ENCODE data around the gene SAPCD1. TPM values are rescaled to one million over a fixed set of nuclear protein-coding genes. Genes with fewer than 3 reads are reported as not detected.

Gene SAPCD1
- total and polyA plus RNA-seq, 4 donors: 0.59 to 2.6 (median 0.68) TPM; not detected in 1

GRCh38 chr6:31741815-31742214, 20.6 kb upstream of the SAPCD1 start:
- no peaks in the 10 kb centered on the region for H3K36me3 ChIP-seq (ENCODE audit: control insufficient read depth in 4 of 4, insufficient read depth in 3 of 4, low read depth in 1 of 4, low read length in 3 of 4)
- 87% methylated on average over 2 of the region's 2 CpGs for WGBS

GRCh38 chr6:31742894-31743293, 19.6 kb upstream of the SAPCD1 start:
- Histone ChIP-seq H3K4me1 (ENCODE audit: control insufficient read depth in 4 of 4, insufficient read depth in 4 of 4, low read length in 3 of 4) (peaks cover 11 to 25% (median 21%) of the 10 kb centered on the region in 4 donors), H3K27ac (ENCODE audit: low read depth in 1 of 2, low read length in 2 of 2) (no peak overlapping the region), H3K9me3 (ENCODE audit: control insufficient read depth in 4 of 4, low read length in 3 of 4) (no peaks in the 10 kb centered on the region), H3K27me3 (ENCODE audit: control insufficient read depth in 4 of 4, insufficient read depth in 4 of 4, low read length in 3 of 4) (no peaks in the 10 kb centered on the region), H3K36me3 (ENCODE audit: control insufficient read depth in 4 of 4, insufficient read depth in 3 of 4, low read depth in 1 of 4, low read length in 3 of 4) (no peaks in the 10 kb centered on the region), H3K4me3 (ENCODE audit: low read depth in 1 of 3, low read length in 3 of 3) (no peak overlapping the region), H3K9ac (ENCODE audit: low read depth in 1 of 2, low read length in 2 of 2) (no peak overlapping the region)
- TF ChIP-seq CTCF (IDR thresholded peaks at IDR 0.05; ENCODE audit: low read depth, low read length, missing input control) (no peak), EGR1 (IDR thresholded peaks at IDR 0.05; ENCODE audit: low read depth in 2 of 2) (no peak), YY1 (IDR thresholded peaks at IDR 0.05) (no peak), NR2F2 (IDR thresholded peaks at IDR 0.05) (no peak), FOXA2 (IDR thresholded peaks at IDR 0.05) (no peak), JUND (IDR thresholded peaks at IDR 0.05) (no peak), REST (IDR thresholded peaks at IDR 0.05) (no peak), GABPA (IDR thresholded peaks at IDR 0.05 in 1 of 2, conservative IDR thresholded peaks at IDR 0.05 in 1 of 2) (no peak), ZBTB33 (IDR thresholded peaks at IDR 0.05) (no peak), RXRA (IDR thresholded peaks at IDR 0.05) (no peak), HNF4G (IDR thresholded peaks at IDR 0.05) (no peak), ATF3 (IDR thresholded peaks at IDR 0.05) (no peak), RAD21 (IDR thresholded peaks at IDR 0.05) (no peak), SP1 (IDR thresholded peaks at IDR 0.05) (no peak), MAX (IDR thresholded peaks at IDR 0.05) (no peak), TAF1 (conservative IDR thresholded peaks at IDR 0.05) (no peak), FOXA1 (IDR thresholded peaks at IDR 0.05) (no peak)
- DNase-seq (ENCODE audit: low spot score): no peak
- WGBS: 93% methylated on average over 3 of the region's 3 CpGs

More at GRCh38 chr6:31741815-31742214, 20.6 kb upstream of the SAPCD1 start:
- H3K27me3 ChIP-seq (ENCODE audit: control insufficient read depth in 4 of 4, insufficient read depth in 4 of 4, low read length in 3 of 4): no peaks in the 10 kb centered on the region
- no peak overlapping the region for H3K4me3 ChIP-seq (ENCODE audit: low read depth in 1 of 3, low read length in 3 of 3)
- DNase-seq (ENCODE audit: low spot score): no peak
- H3K9me3 ChIP-seq (ENCODE audit: control insufficient read depth in 4 of 4, low read length in 3 of 4): no peaks in the 10 kb centered on the region
- peak overlapping the region in 1 of 2 donors; percentile 34 for H3K9ac ChIP-seq (ENCODE audit: low read depth in 1 of 2, low read length in 2 of 2)
- no peak overlapping the region for H3K27ac ChIP-seq (ENCODE audit: low read depth in 1 of 2, low read length in 2 of 2)
- peaks cover 17 to 35% (median 29%) of the 10 kb centered on the region in 4 donors for H3K4me1 ChIP-seq (ENCODE audit: control insufficient read depth in 4 of 4, insufficient read depth in 4 of 4, low read length in 3 of 4)
- TF ChIP-seq JUND (IDR thresholded peaks at IDR 0.05) (no peak), FOXA1 (IDR thresholded peaks at IDR 0.05) (no peak), YY1 (IDR thresholded peaks at IDR 0.05) (no peak)
